ENCODE measurements around the gene PTK6.

- TF ChIP-seq CTCF (IDR thresholded peaks at IDR 0.05) (no peak), POLR2A (IDR thresholded peaks at IDR 0.05) (no peak)
Observed at GRCh38 chr20:63491635-63492230, 45.4 kb downstream of the PTK6 start.
